Measurements from ENCODE around the gene LRRC25. TPM values are rescaled to one million over a fixed set of nuclear protein-coding genes. Genes with fewer than 3 reads are reported as not detected.
A peak's percentile ranks its signal among the peaks of the same experiment; 100 is the strongest.

The LRRC25 gene
- polyA plus RNA-seq, 2 of the 4 experiments (the other 2 are of a cell fraction): not detected

DNA sequence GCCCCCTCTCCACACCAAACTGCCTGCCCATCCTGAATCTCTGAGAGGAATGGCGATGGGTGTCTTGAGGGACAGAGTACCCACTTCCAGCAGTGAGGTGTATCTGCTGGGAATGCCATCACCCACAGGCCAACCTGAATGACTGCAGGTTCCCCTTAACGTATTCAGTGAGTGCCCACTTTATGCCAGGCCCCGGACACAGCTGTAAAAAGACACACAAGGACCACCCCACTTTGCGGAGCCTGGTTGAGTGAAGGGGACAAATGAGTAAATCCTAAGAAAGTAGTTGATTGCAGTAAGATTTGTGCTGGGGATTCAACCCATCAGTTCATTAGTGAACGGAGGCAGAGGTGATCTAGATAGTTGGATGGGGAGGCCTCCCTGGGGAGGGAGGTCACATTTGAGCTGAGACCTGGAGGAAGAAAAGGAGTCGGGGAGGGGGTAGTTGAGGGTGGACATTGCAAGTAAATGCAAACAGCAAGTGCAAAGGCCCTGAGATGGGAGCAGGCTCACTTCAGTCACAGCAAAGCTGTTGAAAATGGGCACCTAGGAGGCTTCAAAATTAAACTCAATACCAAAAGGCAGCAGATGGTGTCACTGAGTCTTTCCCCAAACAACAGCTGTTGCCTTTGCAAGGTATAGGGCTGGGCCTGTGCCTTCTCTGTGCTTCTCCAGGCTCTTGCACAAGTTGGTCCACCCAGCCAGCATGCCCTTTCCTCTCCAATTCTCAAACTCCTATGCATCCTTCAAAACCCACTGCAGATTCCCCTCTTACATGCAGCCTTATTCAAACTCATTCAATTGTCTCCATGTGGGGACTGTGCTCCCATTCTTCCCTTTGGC, 7.1 kb downstream of the LRRC25 start (continued):
- TF ChIP-seq RAD21 (conservative IDR thresholded peaks at IDR 0.05 in 1 of 2, IDR thresholded peaks at IDR 0.05 in 1 of 2) (0 out of 5 replicates have a peak, but pooled peaks of 1 of the 2 experiments have one; percentile 12), JUN (IDR thresholded peaks at IDR 0.05) (peak; percentile 94 to 97), POLR2AphosphoS2 (conservative IDR thresholded peaks at IDR 0.05; ENCODE audit: low read length) (peak; percentile 42), TP53 (CRISPR knock-in tag; IDR thresholded peaks at IDR 0.05) (peak; percentile 21; the same call in 1 of the 2 replicates)

DNA sequence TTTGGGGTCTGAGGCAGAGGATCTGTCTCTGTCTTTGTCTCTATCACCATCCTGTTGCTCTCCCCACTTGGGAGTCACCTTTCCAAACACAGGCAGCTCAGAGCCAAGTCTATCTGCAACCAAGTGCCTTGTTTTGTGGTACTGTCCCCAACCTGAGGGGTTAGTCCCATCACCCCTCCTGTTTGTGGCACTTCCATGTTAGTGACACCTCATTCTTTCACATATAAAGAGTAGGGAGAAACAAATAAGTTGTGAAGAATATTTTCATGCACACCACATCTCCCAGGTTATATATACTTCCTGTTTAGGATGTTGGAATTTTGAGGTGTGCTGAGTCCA, 7.7 kb downstream of the LRRC25 start:
- ATAC-seq: no peak
- CTCF ChIA-PET: interaction anchor here (0.8 to 7.5 kb wide), 12 partner anchors 9 to 115 kb away, joined by 4 to 75 read pairs (median 12); partner anchors contain the start of gene SSBP4
- POLR2A ChIA-PET: interaction anchor here (0.8 to 1.8 kb wide), 4 partner anchors 9 to 25 kb away, joined by 5 to 10 read pairs (median 6); no protein-coding TSS in a partner anchor

DNA sequence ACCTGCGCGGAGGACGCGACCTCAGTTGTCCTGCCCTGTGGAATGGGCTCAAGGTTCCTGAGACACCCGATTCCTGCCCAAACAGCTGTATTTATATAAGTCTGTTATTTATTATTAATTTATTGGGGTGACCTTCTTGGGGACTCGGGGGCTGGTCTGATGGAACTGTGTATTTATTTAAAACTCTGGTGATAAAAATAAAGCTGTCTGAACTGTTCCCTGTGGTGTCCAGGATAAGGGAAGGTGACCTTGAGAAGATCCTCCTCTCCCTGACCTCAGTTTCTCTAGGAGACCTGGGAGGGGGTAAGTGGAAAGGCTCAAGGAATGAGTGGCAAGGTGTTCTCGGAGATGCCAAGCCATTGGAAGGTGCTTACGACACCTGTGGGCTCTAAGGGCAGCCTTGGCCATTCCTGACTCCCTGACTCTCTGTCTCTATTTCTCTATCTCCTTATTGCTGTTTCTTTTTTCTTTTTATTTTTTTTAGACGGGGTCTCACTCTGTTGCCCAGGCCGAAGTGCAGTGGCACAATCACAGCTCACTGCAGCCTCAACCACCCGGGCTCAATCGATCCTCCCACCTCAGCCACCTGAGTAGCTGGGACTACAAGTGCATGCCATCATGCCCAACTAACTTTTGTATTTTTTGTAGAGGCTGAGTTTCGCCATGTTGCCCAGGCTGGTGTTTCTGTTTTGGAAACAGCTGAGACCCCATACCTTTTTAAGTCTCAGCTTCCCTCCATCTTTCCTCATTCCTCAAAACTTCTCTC, 8.3 kb downstream of the LRRC25 start:
- no peak for DNase-seq (ENCODE audit: low read depth in 1 of 2, low spot score in 1 of 2)
- peak overlapping the region; percentile 97 to 99 for H3K27ac ChIP-seq
- FAIRE-seq: no peak
- ChIA-PET POLR2A (interaction anchor here (0.6 to 1.1 kb wide), 3 partner anchors 9 to 36 kb away, joined by 3 to 5 read pairs (median 4); no protein-coding TSS in a partner anchor), CTCF (interaction anchor here (0.7 to 7.5 kb wide), 25 partner anchors 8 to 137 kb away, joined by 3 to 75 read pairs (median 9); partner anchors contain the start of genes LRRC25 and SSBP4)
- peak overlapping the region; percentile 92 for H3K4me2 ChIP-seq
- ATAC-seq: no peak
- TF ChIP-seq HDAC2 (IDR thresholded peaks at IDR 0.05) (0 out of 2 replicates have a peak, but pooled peaks have one; percentile 55), HOXB13 (CRISPR knock-in tag; IDR thresholded peaks at IDR 0.05; ENCODE audit: low read depth) (no peak), MAFK (IDR thresholded peaks at IDR 0.05; ENCODE audit: partially characterized antibody) (no peak), KDM1A (IDR thresholded peaks at IDR 0.05; ENCODE audit: low read depth) (peak; percentile 72; the same call in 1 of the 2 replicates), JUN (IDR thresholded peaks at IDR 0.05) (peak in 1 of 2 experiments; percentile 27; a peak in 1 of 5 replicates), POLR2A (IDR thresholded peaks at IDR 0.05; ENCODE audit: low read length) (no peak)
- TF ChIP-seq, protein P1, sequence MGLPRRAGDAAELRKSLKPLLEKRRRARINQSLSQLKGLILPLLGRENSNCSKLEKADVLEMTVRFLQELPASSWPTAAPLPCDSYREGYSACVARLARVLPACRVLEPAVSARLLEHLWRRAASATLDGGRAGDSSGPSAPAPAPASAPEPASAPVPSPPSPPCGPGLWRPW (IDR thresholded peaks at IDR 0.05): no peak
- no peaks in the 10 kb centered on the region for H3K9me3 ChIP-seq
- peak overlapping the region; percentile 98 for H3K4me3 ChIP-seq
- peaks cover 23% of the 10 kb centered on the region for H3K4me1 ChIP-seq
- 81% methylated on average over 13 of the region's 13 CpGs for WGBS (ENCODE audit: missing lambda C conversion rate)

More for the DNA sequence above, 7.7 kb downstream of the LRRC25 start:
- DNase-seq (ENCODE audit: low read depth in 1 of 2, low spot score in 1 of 2) (no peak), FAIRE-seq (no peak)
- Histone ChIP-seq H3K9me3 (no peaks in the 10 kb centered on the region), H3K4me3 (peak overlapping the region; percentile 98), H3K27ac (peak overlapping the region; percentile 97 to 99), H3K4me1 (peaks cover 23% of the 10 kb centered on the region), H3K4me2 (peak overlapping the region; percentile 92)
- no peak for TF ChIP-seq SREBF2 (IDR thresholded peaks at IDR 0.05)
- TF ChIP-seq FOXS1 (CRISPR knock-in tag; IDR thresholded peaks at IDR 0.05): no peak
- TF ChIP-seq FOSL2 (IDR thresholded peaks at IDR 0.05): no peak
- no peak for TF ChIP-seq FOSL2 (CRISPR knock-in tag; IDR thresholded peaks at IDR 0.05)
- no peak for TF ChIP-seq EHF (CRISPR knock-in tag; IDR thresholded peaks at IDR 0.05)
- TF ChIP-seq, protein P2, sequence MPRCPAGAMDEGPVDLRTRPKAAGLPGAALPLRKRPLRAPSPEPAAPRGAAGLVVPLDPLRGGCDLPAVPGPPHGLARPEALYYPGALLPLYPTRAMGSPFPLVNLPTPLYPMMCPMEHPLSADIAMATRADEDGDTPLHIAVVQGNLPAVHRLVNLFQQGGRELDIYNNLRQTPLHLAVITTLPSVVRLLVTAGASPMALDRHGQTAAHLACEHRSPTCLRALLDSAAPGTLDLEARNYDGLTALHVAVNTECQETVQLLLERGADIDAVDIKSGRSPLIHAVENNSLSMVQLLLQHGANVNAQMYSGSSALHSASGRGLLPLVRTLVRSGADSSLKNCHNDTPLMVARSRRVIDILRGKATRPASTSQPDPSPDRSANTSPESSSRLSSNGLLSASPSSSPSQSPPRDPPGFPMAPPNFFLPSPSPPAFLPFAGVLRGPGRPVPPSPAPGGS (IDR thresholded peaks at IDR 0.05): no peak

All from A549 (cell line).